GM23338 (cell line): Measurements from ENCODE around the gene SF3A1. TPM values are rescaled to one million over a fixed set of nuclear protein-coding genes. Genes with fewer than 3 reads are reported as not detected.
A peak's percentile ranks its signal among the peaks of the same experiment; 100 is the strongest.

Source experiments
- ATAC-seq: fragments of 200-7000 bp; cut with Tn5 transposase; 3 replicates; pipeline ENCODE4 v1.9.1; 2020
- DNase-seq: peaks from one replicate; pipeline ENCODE4 v3.0.0-alpha.2; 2015; ENCODE audit warnings: low spot score
- H2AFZ ChIP-seq: fragments of 200-600 bp; sonication (generic); 2 replicates; pipeline ENCODE4 v1.8.0; 2016; ENCODE audit warnings: antibody characterized with exemption, mild to moderate bottlenecking, moderate library complexity
- H3F3A ChIP-seq: fragments of 200-600 bp; sonication (generic); replicated peaks from 2 replicates; pipeline ENCODE4 v1.8.0; 2017; ENCODE audit warnings: antibody characterized with exemption, mixed run types, low read depth
- H3K27ac ChIP-seq: fragments of 200-600 bp; sonication (generic); 2 replicates; pipeline ENCODE4 v1.6.1; 2016; ENCODE audit warnings: low read depth
- H3K27me3 ChIP-seq: fragments of 200-600 bp; sonication (generic); 2 replicates; pipeline ENCODE4 v1.8.0; 2016; ENCODE audit warnings: mild to moderate bottlenecking, mixed run types, moderate library complexity; ENCODE audit not compliant: insufficient read depth
- H3K36me3 ChIP-seq: fragments of 200-600 bp; sonication (generic); 2 replicates; pipeline ENCODE4 v1.8.0; 2016; ENCODE audit warnings: mild to moderate bottlenecking; ENCODE audit not compliant: insufficient read depth
- H3K4me1 ChIP-seq: fragments of 200-600 bp; sonication (generic); 2 replicates; pipeline ENCODE4 v1.8.0; 2016; ENCODE audit warnings: mild to moderate bottlenecking, moderate library complexity; ENCODE audit not compliant: insufficient read depth
- H3K4me2 ChIP-seq: fragments of 200-600 bp; sonication (generic); 2 replicates; pipeline ENCODE4 v1.7.1; 2017; ENCODE audit warnings: mixed run types
- H3K4me3 ChIP-seq: fragments of 200-600 bp; sonication (generic); 2 replicates; pipeline ENCODE4 v1.6.1; 2016; ENCODE audit warnings: mixed run types
- H3K79me2 ChIP-seq: fragments of 200-600 bp; sonication (generic); replicated peaks from 2 replicates; pipeline ENCODE4 v1.8.0; 2017; ENCODE audit warnings: mild to moderate bottlenecking; ENCODE audit not compliant: insufficient read depth
- H3K9me2 ChIP-seq: fragments of 200-600 bp; sonication (generic); 2 replicates; pipeline ENCODE4 v1.8.0; 2017; ENCODE audit not compliant: insufficient read depth
- H4K20me1 ChIP-seq: fragments of 200-600 bp; sonication (generic); replicated peaks from 2 replicates; pipeline ENCODE4 v1.8.0; 2017; ENCODE audit warnings: mild to moderate bottlenecking; ENCODE audit not compliant: insufficient read depth
- H3K27ac Mint-ChIP-seq: 2 replicates; pipeline ENCODE4 v1.8.0; 2020; ENCODE audit warnings: inconsistent platforms, mild to moderate bottlenecking, moderate library complexity, mixed read lengths
- H3K27me3 Mint-ChIP-seq: 3 replicates; pipeline ENCODE4 v1.8.0; 2022; ENCODE audit warnings: low read depth, mild to moderate bottlenecking, moderate library complexity, mixed read lengths, inconsistent platforms; ENCODE audit not compliant: insufficient read depth, poor library complexity
- H3K36me3 Mint-ChIP-seq: 3 replicates; pipeline ENCODE4 v1.8.0; 2021; ENCODE audit warnings: low read depth, mild to moderate bottlenecking, inconsistent platforms, moderate library complexity, mixed read lengths
- H3K4me1 Mint-ChIP-seq: 3 replicates; pipeline ENCODE4 v1.8.0; 2020; ENCODE audit warnings: mild to moderate bottlenecking, inconsistent platforms, mixed read lengths
- H3K4me3 Mint-ChIP-seq: 3 replicates; pipeline ENCODE4 v1.8.0; 2021; ENCODE audit warnings: moderate library complexity, mild to moderate bottlenecking, inconsistent platforms, mixed read lengths
- H3K9me3 Mint-ChIP-seq: 3 replicates; pipeline ENCODE4 v1.8.0; 2020; ENCODE audit warnings: moderate library complexity, mild to moderate bottlenecking, inconsistent platforms, mixed read lengths
- CREB1 ChIP-seq: fragments of 250-450 bp; sonication (Bioruptor Pico); IDR thresholded peaks from 2 replicates; pipeline ENCODE4 v1.5.0; 2020; ENCODE audit warnings: low read depth, mild to moderate bottlenecking, moderate library complexity
- CTCF ChIP-seq, 2 experiments: fragments of 200-600 bp in 1 of 2; sonication (generic) in 1 of 2; conservative IDR thresholded peaks; 2 replicates each; pipeline versions ENCODE4 v1.5.1 to v1.6.1; 2016 to 2017; ENCODE audit warnings: antibody characterized with exemption in 2 of 2, low read depth in 2 of 2, mild to moderate bottlenecking in 2 of 2, moderate library complexity in 1 of 2
- EZH2 ChIP-seq: fragments of 200-600 bp; sonication (generic); IDR thresholded peaks from one replicate; pipeline ENCODE4 v1.8.0; 2017; ENCODE audit warnings: antibody characterized with exemption, mild to moderate bottlenecking, low read depth; ENCODE audit not compliant: unreplicated experiment
- EZH2phosphoT487 ChIP-seq: fragments of 200-600 bp; sonication (generic); IDR thresholded peaks from one replicate; pipeline ENCODE4 v1.8.1; 2018; ENCODE audit warnings: antibody characterized with exemption; ENCODE audit not compliant: unreplicated experiment
- JUNB ChIP-seq: IDR thresholded peaks from one replicate; pipeline ENCODE4 v1.6.1; 2016; ENCODE audit warnings: antibody characterized with exemption; ENCODE audit not compliant: unreplicated experiment
- POLR2AphosphoS5 ChIP-seq: IDR thresholded peaks from 2 replicates; pipeline ENCODE4 v1.6.1; 2016; ENCODE audit warnings: antibody characterized with exemption, low read depth
- STAT1 ChIP-seq: IDR thresholded peaks from one replicate; pipeline ENCODE4 v1.6.1; 2016; ENCODE audit warnings: antibody characterized with exemption; ENCODE audit not compliant: unreplicated experiment
- ZNF462 ChIP-seq: fragments of 250-450 bp; sonication (Bioruptor Pico); IDR thresholded peaks from 2 replicates; pipeline ENCODE4 v1.5.0; 2020; ENCODE audit warnings: mild to moderate bottlenecking, moderate library complexity
- polyA plus RNA-seq: library from polyadenylated mRNA; unstranded; fragments of >200 nt; fragmentation: Nextera tagmentation; extraction: Ambion mirVana; gene quantifications from 2 replicates; pipeline ENCODE4 v1.2.1, GENCODE V29; 2016
- total RNA-seq: library from RNA; depleted of rRNA; stranded (reverse); fragments of >200 nt; shearing (Covaris generic); gene quantifications from 2 replicates; pipeline ENCODE4 v1.2.3, GENCODE V29; 2014
- TF ChIP-seq, protein P1 (sequence below): IDR thresholded peaks from 2 replicates; pipeline ENCODE4 v1.6.1; 2016; ENCODE audit warnings: antibody characterized with exemption

The SF3A1 gene
- total and polyA plus RNA-seq, 2 experiments from 2014 or later = 107 to 108 TPM

DNA sequence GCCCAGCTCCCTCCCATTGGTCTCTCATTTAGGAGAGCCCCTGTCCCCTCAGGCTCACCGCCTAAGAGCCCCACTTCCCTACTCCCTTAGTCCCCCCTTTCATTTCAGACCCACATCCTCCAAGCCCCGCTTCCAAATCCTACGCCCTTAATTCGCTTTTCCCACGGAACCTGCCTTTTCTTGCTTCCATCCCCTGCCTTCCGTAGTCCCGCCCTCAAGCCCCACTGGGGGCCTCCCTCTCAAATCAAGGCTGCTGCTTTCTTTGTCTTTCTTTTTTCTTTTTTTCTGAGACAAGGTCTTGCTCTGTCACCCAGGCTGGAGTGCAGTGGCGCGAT is 509 bp upstream of the SF3A1 start (continued):
- TF ChIP-seq ZNF462 (CRISPR knock-in tag) (no peak), POLR2AphosphoS5 (no peak), JUNB (no peak), CREB1 (CRISPR knock-in tag) (no peak), CTCF (conservative IDR thresholded peaks at IDR 0.05; ENCODE audit: low read depth in 2 of 2) (no peak)
- TF ChIP-seq, protein P1, sequence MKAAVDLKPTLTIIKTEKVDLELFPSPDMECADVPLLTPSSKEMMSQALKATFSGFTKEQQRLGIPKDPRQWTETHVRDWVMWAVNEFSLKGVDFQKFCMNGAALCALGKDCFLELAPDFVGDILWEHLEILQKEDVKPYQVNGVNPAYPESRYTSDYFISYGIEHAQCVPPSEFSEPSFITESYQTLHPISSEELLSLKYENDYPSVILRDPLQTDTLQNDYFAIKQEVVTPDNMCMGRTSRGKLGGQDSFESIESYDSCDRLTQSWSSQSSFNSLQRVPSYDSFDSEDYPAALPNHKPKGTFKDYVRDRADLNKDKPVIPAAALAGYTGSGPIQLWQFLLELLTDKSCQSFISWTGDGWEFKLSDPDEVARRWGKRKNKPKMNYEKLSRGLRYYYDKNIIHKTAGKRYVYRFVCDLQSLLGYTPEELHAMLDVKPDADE = no peak

DNA sequence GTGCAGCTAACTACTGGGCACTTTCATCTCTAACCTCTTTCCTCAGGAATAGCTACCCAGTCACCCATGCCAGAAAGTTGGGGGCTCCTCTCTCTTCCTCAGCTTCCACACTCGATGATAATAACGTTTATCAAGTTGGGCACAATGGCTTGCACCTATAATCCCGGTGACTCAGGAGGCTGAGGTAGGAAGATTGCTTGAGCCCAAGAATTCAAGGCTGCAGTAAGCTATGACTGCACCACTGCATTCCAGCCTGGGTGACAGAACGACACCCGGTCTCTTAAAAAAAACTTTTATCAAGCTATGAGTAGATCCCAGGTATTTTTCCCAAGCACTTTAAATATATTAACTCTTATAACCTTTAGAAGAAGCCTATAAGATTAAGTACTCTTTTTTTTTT is 2.0 kb downstream of the SF3A1 start:
- Histone ChIP-seq H3K36me3 (peaks cover 21% of the 10 kb centered on the region), H3F3A (0 out of 2 replicates have a peak, but pooled peaks cover 8% of the 10 kb centered on the region), H3K4me3 (peak overlapping the region; percentile 96; the same call in 1 of the 2 replicates), H3K9me2 (no peaks in the 10 kb centered on the region), H3K27ac (0 out of 2 replicates have a peak overlapping the region, but pooled peaks have one; percentile 63), H3K4me1 (peaks cover 16% of the 10 kb centered on the region; the same call in 1 of the 2 replicates), H3K4me2 (peak overlapping the region; percentile 90; the same call in 1 of the 2 replicates), H2AFZ (no peak overlapping the region), H4K20me1 (peaks cover 30% of the 10 kb centered on the region), H3K27me3 (no peaks in the 10 kb centered on the region), H3K79me2 (peaks cover 62% of the 10 kb centered on the region)
- Mint-ChIP-seq H3K36me3 (peaks cover 42% of the 10 kb centered on the region), H3K27me3 (peaks cover 2% of the 10 kb centered on the region), H3K9me3 (no peaks in the 10 kb centered on the region), H3K4me1 (peaks cover 17% of the 10 kb centered on the region), H3K4me3 (no peak overlapping the region), H3K27ac (no peak overlapping the region)
- ATAC-seq (no peak), DNase-seq (no peak)
- no peak for TF ChIP-seq STAT1
- no peak for TF ChIP-seq EZH2phosphoT487
- no peak for TF ChIP-seq CTCF (conservative IDR thresholded peaks at IDR 0.05; ENCODE audit: low read depth in 2 of 2)
- no peak for TF ChIP-seq JUNB
- TF ChIP-seq, protein P1 = no peak
- no peak for TF ChIP-seq EZH2
